Epithelial cell of proximal tubule (primary cell): ENCODE data around the gene KRT37. TPM values are rescaled to one million over a fixed set of nuclear protein-coding genes. Genes with fewer than 3 reads are reported as not detected.

Source experiments
- DNase-seq: peaks from one replicate; pipeline ENCODE4 v3.0.0-alpha.2; 2011; ENCODE audit warnings: low read depth
- H3K4me3 ChIP-seq: 2 replicates; pipeline ENCODE4 v1.5.1; 2011; ENCODE audit warnings: low read depth, mild to moderate bottlenecking, low read length
- CTCF ChIP-seq: conservative IDR thresholded peaks from 2 replicates; pipeline ENCODE4 v1.5.1; 2012; ENCODE audit warnings: low read depth, mild to moderate bottlenecking, low read length
- total RNA-seq: library from RNA; depleted of rRNA; stranded (reverse); fragments of >200 nt; gene quantifications from 2 replicates; pipeline ENCODE4 v1.2.3, GENCODE V29; 2015

KRT37 gene
- total RNA-seq, 1 donor from 2014 or later: not detected

GRCh38 chr17:41413353-41413957 lies 10.9 kb downstream of the KRT37 start:
- TF ChIP-seq CTCF: no peak
- DNase-seq: no peak
- no peak overlapping the region for H3K4me3 ChIP-seq

- no peak overlapping the region for H3K4me3 ChIP-seq
- TF ChIP-seq CTCF: no peak
- no peak for DNase-seq
Observed at GRCh38 chr17:41411072-41411840, 13.1 kb downstream of the KRT37 start.

- H3K4me3 ChIP-seq: no peak overlapping the region
- DNase-seq: no peak
- TF ChIP-seq CTCF: no peak
Observed at GRCh38 chr17:41407226-41407625, 17.2 kb downstream of the KRT37 start.

- TF ChIP-seq CTCF: peak; percentile 63
- H3K4me3 ChIP-seq: no peak overlapping the region
- DNase-seq: no peak
Observed at GRCh38 chr17:41406205-41406604, 18.2 kb downstream of the KRT37 start.

- peak; percentile 96 for DNase-seq
- TF ChIP-seq CTCF: no peak
- no peak overlapping the region for H3K4me3 ChIP-seq
Observed at GRCh38 chr17:41404024-41404671, 20.2 kb downstream of the KRT37 start.

GRCh38 chr17:41403404-41404023 lies 20.9 kb downstream of the KRT37 start:
- no peak for DNase-seq
- no peak overlapping the region for H3K4me3 ChIP-seq
- TF ChIP-seq CTCF: no peak
